Endothelial cell of umbilical vein (primary cell): ENCODE measurements around the gene ZNF593.

ENCODE experiments used
- FOS ChIP-seq: IDR thresholded peaks from 2 replicates; pipeline ENCODE4 v1.6.1; 2011; ENCODE audit warnings: mild to moderate bottlenecking, low read length, moderate library complexity, borderline replicate concordance; ENCODE audit not compliant: insufficient read depth
- JUN ChIP-seq: IDR thresholded peaks from 2 replicates; pipeline ENCODE4 v1.6.1; 2011; ENCODE audit warnings: borderline replicate concordance, low read depth; ENCODE audit not compliant: insufficient read length, insufficient read depth
- POLR2A ChIP-seq: IDR thresholded peaks from 2 replicates; pipeline ENCODE4 v1.6.1; 2012; ENCODE audit warnings: low read depth, mild to moderate bottlenecking, control low read depth, low read length
- POLR2AphosphoS5 ChIP-seq: IDR thresholded peaks from 2 replicates; pipeline ENCODE4 v1.6.1; 2012; ENCODE audit warnings: low read depth, mild to moderate bottlenecking, control low read depth, low read length, moderate library complexity; ENCODE audit not compliant: insufficient read depth
- TF ChIP-seq, protein P1 (sequence below), 2 donors: IDR thresholded peaks; 1 replicate in 1 of 2; 2 replicates in 1 of 2; pipeline ENCODE4 v1.5.1; 2011; ENCODE audit warnings: low read length in 2 of 2, mild to moderate bottlenecking in 2 of 2, moderate library complexity in 2 of 2, control low read depth in 1 of 2, inconsistent platforms in 1 of 2, low read depth in 1 of 2; ENCODE audit not compliant: insufficient read depth in 1 of 2; ENCODE audit errors: extremely low read depth in 1 of 2
- TF ChIP-seq, protein P2 (sequence below): IDR thresholded peaks from 2 replicates; pipeline ENCODE4 v1.6.1; 2011; ENCODE audit not compliant: insufficient read depth, insufficient read length

DNA sequence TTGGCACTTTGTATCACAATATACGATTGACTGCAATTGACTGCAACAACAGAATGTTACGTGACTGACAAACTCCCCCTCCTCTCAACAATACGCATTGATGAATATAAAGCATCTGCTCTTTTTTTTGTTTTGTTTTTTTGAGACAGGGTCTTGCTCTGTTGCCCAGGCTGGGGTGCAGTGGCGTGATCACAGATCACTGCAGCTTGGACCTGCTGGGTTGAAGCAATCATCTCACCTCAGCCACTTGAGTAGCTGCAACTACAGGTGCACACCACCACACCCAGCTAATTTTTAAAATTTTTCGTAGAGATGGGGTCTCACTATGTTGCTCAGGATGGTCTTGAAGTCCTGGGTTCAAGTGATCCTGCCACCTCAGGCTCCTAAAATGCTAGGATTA, 43.0 kb downstream of the ZNF593 start:
- no peak for TF ChIP-seq POLR2A
- TF ChIP-seq POLR2AphosphoS5, result no peak
- TF ChIP-seq, protein P1, sequence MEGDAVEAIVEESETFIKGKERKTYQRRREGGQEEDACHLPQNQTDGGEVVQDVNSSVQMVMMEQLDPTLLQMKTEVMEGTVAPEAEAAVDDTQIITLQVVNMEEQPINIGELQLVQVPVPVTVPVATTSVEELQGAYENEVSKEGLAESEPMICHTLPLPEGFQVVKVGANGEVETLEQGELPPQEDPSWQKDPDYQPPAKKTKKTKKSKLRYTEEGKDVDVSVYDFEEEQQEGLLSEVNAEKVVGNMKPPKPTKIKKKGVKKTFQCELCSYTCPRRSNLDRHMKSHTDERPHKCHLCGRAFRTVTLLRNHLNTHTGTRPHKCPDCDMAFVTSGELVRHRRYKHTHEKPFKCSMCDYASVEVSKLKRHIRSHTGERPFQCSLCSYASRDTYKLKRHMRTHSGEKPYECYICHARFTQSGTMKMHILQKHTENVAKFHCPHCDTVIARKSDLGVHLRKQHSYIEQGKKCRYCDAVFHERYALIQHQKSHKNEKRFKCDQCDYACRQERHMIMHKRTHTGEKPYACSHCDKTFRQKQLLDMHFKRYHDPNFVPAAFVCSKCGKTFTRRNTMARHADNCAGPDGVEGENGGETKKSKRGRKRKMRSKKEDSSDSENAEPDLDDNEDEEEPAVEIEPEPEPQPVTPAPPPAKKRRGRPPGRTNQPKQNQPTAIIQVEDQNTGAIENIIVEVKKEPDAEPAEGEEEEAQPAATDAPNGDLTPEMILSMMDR (IDR thresholded peaks at IDR 0.05; ENCODE audit: extremely low read depth in 1 of 2, insufficient read depth in 1 of 2, low read depth in 1 of 2, low read length in 2 of 2), result no peak
- TF ChIP-seq, protein P2, sequence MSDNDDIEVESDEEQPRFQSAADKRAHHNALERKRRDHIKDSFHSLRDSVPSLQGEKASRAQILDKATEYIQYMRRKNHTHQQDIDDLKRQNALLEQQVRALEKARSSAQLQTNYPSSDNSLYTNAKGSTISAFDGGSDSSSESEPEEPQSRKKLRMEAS, result no peak
- no peak for TF ChIP-seq FOS
- no peak for TF ChIP-seq JUN
